TTC549 (cell line): ENCODE results near the gene RNF141.

Experiments
- FAIRE-seq: peaks from 2 replicates; lab custom pipeline; 2012; peaks lifted over from hg19 to GRCh38; lab: Jason Lieb, UNC

RNF141 gene

GRCh38 chr11:10480026-10480425 lies 61.0 kb downstream of the RNF141 start:
- no peak for FAIRE-seq

GRCh38 chr11:10478574-10479550 lies 62.1 kb downstream of the RNF141 start:
- FAIRE-seq: no peak

DNA sequence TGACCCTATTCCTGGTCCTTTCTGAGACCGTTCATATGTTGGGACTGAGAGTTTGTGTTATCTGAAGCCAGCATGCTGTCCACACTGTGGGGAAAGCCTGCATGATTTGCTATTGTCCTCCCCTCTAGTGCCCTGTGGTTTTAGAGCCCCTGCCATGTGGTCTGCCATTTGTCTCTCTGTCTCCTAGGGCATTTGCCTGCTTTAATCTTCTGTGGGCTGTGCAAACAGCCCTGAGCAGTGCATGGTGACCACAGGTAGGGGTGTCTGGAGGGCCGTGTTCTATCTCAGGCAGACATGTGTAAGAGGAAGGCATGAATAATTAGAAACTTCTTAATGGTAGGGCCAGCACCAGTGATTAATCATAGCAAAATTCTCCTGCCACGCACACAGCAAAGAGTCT lies 62.9 kb downstream of the RNF141 start:
- no peak for FAIRE-seq

- FAIRE-seq: no peak
These were observed 63.3 kb downstream of the RNF141 start for GRCh38 chr11:10477690-10478046.

GRCh38 chr11:10476927-10477689 lies 63.9 kb downstream of the RNF141 start:
- FAIRE-seq: no peak

DNA sequence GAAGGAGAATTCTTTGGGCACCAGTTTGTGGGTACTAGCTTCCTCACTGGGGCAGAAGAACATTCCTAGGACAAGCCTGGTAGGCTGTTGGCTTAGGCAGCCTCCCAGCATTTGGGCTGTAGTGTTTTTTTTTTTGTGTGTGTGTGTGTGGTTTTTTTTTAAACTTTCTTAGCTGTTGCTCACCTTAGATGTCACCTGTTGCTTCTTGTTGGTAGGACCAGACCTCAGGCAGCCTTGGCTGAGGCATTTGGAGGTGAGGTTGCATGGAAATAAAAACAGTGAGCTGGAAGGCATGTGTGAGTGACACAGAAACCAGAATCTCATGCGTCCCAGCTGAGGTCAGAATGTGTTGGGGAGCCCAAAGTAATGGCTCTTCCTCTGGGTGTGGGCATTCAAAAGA lies 64.6 kb downstream of the RNF141 start:
- FAIRE-seq: no peak

GRCh38 chr11:10474551-10474950 lies 66.4 kb downstream of the RNF141 start:
- FAIRE-seq: no peak

- FAIRE-seq: no peak
These were observed 67.6 kb downstream of the RNF141 start for GRCh38 chr11:10473371-10473770.

- no peak for FAIRE-seq
These were observed 78.2 kb downstream of the RNF141 start for GRCh38 chr11:10462746-10463300.
